Thoracic aorta (tissue), 2 donors: ENCODE measurements around the gene SPIRE1. TPM values are rescaled to one million over a fixed set of nuclear protein-coding genes. Genes with fewer than 3 reads are reported as not detected.

Experiments
- ATAC-seq: fragments of 150-250 bp; one replicate; pipeline ENCODE4 v1.8.0; 2017; ENCODE audit warnings: low read depth; ENCODE audit not compliant: insufficient number of reproducible peaks, low FRiP score
- DNase-seq: peaks from one replicate; pipeline ENCODE4 v3.0.0-alpha.2; 2020; ENCODE audit warnings: low spot score
- H3K27ac ChIP-seq, 2 donors: fragments of 200-600 bp; sonication (generic); 1 replicate in 1 of 2; 2 replicates in 1 of 2; pipeline ENCODE4 v1.5.1; 2016; ENCODE audit warnings: mild to moderate bottlenecking in 2 of 2, moderate library complexity in 2 of 2
- H3K27me3 ChIP-seq: fragments of 200-600 bp; sonication (generic); replicated peaks from 2 replicates; pipeline ENCODE4 v1.6.0; 2016; ENCODE audit warnings: mild to moderate bottlenecking; ENCODE audit not compliant: insufficient read depth
- H3K36me3 ChIP-seq: fragments of 200-600 bp; sonication (generic); one replicate; pipeline ENCODE4 v1.5.1; 2016
- H3K4me1 ChIP-seq, 2 donors: fragments of 200-600 bp; sonication (generic); 1 replicate in 1 of 2; 2 replicates in 1 of 2; pipeline versions ENCODE4 v1.5.1 to v1.6.0; 2016; ENCODE audit warnings: low read depth in 2 of 2, mild to moderate bottlenecking in 1 of 2; ENCODE audit not compliant: control insufficient read depth in 1 of 2
- H3K4me3 ChIP-seq: fragments of 200-600 bp; sonication (generic); 2 replicates; pipeline ENCODE4 v1.5.1; 2016; ENCODE audit warnings: mild to moderate bottlenecking
- H3K9me3 ChIP-seq: fragments of 200-600 bp; sonication (generic); 2 replicates; pipeline ENCODE4 v1.5.1; 2016
- total RNA-seq, 2 donors: library from RNA; depleted of rRNA; stranded (reverse); fragments of >200 nt; gene quantifications; one replicate each; pipeline versions ENCODE4 v1.1.0 to v1.2.3, GENCODE V29; 2016
- TF ChIP-seq, protein P1 (sequence below): fragments of 200-600 bp; sonication (generic); IDR thresholded peaks from one replicate; pipeline ENCODE4 v1.5.1; 2019; ENCODE audit warnings: antibody characterized with exemption

Gene SPIRE1
- total RNA-seq, 2 donors from 2014 or later, result 26.8 to 39.6 TPM

DNA sequence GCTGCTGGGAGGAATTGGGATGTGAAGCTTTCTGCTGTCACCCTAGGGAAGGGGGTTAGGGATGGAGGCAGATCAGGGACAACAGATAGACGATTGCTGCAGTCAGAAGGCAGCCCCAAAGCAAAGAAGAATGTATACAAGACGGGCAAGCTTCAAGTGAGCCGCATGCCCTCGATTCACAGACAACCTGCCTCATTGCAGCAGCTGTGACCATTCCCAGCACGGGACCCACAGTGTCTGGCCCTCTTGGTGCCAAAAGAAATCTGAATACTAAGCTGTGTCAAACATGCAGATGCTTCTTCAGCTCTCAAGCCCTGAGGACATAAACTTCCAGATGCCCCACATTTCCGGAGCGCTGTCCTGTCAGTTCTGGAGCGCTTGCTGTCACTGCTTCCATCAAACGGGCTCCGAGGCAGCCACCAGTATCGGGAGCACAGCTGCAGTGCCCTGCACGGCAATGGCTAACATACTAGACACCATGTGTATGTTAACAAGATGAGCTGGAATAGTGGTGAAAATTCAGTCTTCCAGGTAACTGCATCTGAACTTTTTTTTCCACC, 216.4 kb downstream of the SPIRE1 start:
- Histone ChIP-seq H3K27ac (no peak overlapping the region), H3K9me3 (peaks cover 12% of the 10 kb centered on the region), H3K36me3 (peaks cover 3% of the 10 kb centered on the region), H3K4me3 (no peak overlapping the region), H3K27me3 (no peaks in the 10 kb centered on the region), H3K4me1 (no peaks in the 10 kb centered on the region)
- ATAC-seq, result no peak
- TF ChIP-seq, protein P1, sequence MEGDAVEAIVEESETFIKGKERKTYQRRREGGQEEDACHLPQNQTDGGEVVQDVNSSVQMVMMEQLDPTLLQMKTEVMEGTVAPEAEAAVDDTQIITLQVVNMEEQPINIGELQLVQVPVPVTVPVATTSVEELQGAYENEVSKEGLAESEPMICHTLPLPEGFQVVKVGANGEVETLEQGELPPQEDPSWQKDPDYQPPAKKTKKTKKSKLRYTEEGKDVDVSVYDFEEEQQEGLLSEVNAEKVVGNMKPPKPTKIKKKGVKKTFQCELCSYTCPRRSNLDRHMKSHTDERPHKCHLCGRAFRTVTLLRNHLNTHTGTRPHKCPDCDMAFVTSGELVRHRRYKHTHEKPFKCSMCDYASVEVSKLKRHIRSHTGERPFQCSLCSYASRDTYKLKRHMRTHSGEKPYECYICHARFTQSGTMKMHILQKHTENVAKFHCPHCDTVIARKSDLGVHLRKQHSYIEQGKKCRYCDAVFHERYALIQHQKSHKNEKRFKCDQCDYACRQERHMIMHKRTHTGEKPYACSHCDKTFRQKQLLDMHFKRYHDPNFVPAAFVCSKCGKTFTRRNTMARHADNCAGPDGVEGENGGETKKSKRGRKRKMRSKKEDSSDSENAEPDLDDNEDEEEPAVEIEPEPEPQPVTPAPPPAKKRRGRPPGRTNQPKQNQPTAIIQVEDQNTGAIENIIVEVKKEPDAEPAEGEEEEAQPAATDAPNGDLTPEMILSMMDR, result no peak
- no peak for DNase-seq

DNA sequence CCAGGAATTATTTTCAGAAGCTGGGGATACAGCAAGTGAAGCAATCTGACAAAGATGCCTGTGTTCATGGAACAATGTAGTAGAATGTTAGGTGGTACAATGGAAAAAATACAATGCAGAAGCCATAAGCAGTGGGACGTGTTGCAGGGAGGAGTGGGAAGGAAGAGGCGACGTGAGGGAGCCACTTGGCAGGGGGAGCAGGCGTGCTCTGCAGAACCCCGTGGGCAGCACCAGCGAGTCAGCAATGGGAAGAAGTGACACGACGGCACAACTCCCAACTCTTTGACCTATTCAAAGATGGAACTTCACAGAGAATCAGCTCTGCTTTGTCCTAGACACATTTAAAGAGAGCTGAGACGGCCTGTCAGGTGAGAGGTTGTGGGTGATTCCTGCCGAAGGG, 219.7 kb downstream of the SPIRE1 start:
- TF ChIP-seq, protein P1, result no peak
- peaks cover 1% of the 10 kb centered on the region for H3K36me3 ChIP-seq
- no peaks in the 10 kb centered on the region for H3K27me3 ChIP-seq
- DNase-seq, result no peak
- ATAC-seq, result no peak
- H3K27ac ChIP-seq, result no peak overlapping the region
- H3K4me1 ChIP-seq, result no peaks in the 10 kb centered on the region
- H3K4me3 ChIP-seq, result no peak overlapping the region
- no peaks in the 10 kb centered on the region for H3K9me3 ChIP-seq

DNA sequence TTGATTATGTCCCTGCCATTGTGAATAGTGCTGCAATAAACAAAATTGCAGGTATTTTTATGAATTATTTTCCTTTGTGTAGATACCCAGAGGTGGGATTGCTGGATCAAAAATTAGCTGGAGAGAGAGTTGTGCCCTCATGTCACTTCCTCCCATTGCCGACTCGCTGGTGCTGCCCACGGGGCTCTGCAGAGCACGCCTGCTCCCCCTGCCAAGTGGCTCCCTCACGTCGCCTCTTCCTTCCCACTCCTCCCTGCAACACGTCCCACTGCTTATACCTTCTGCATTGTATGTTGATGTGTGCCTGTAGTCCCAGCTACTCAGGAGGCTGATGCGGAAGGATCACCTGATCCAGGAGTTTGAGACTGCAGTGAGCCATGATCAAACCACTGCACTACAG, 222.0 kb downstream of the SPIRE1 start:
- no peak overlapping the region for H3K4me3 ChIP-seq
- no peaks in the 10 kb centered on the region for H3K4me1 ChIP-seq
- ATAC-seq (no peak), DNase-seq (no peak)
- H3K36me3 ChIP-seq, result peaks cover 19% of the 10 kb centered on the region
- TF ChIP-seq, protein P1, result no peak
- no peaks in the 10 kb centered on the region for H3K9me3 ChIP-seq
- no peak overlapping the region for H3K27ac ChIP-seq
- no peaks in the 10 kb centered on the region for H3K27me3 ChIP-seq

DNA sequence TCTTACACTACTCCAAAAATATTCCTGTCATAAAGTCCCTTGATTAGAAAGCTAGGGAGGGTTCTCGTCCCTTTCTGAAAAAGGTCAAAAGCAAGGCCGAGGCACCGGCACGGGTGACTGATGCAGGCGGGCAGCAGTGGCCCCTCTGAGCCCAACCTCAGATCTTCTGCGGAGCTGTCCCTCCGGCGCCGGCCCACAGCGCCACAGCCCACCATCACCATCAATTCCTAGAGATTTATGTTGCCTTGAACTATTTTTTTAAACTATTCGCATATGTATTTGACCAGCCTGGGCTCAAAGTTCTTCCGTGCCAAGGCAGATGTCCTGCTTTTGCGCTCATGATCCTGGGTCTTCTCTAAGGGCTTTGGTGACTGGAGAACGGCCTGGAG, 223.4 kb downstream of the SPIRE1 start:
- Histone ChIP-seq H3K4me1 (no peaks in the 10 kb centered on the region), H3K9me3 (no peaks in the 10 kb centered on the region), H3K27me3 (no peaks in the 10 kb centered on the region), H3K36me3 (peaks cover 19% of the 10 kb centered on the region), H3K27ac (no peak overlapping the region), H3K4me3 (no peak overlapping the region)
- ATAC-seq (no peak), DNase-seq (no peak)
- TF ChIP-seq, protein P1, result no peak

GRCh38 chr18:12433829-12434540, 223.9 kb downstream of the SPIRE1 start:
- H3K4me1 ChIP-seq, result no peaks in the 10 kb centered on the region
- H3K27me3 ChIP-seq, result no peaks in the 10 kb centered on the region
- DNase-seq, result no peak
- no peaks in the 10 kb centered on the region for H3K9me3 ChIP-seq
- H3K4me3 ChIP-seq, result no peak overlapping the region
- ATAC-seq, result no peak
- no peak overlapping the region for H3K27ac ChIP-seq
- peaks cover 19% of the 10 kb centered on the region for H3K36me3 ChIP-seq
- TF ChIP-seq, protein P1, result no peak
